ENCODE data around the gene SH3D19. TPM values are rescaled to one million over a fixed set of nuclear protein-coding genes. Genes with fewer than 3 reads are reported as not detected.
A peak's percentile ranks its signal among the peaks of the same experiment; 100 is the strongest.

The SH3D19 gene, protein sequence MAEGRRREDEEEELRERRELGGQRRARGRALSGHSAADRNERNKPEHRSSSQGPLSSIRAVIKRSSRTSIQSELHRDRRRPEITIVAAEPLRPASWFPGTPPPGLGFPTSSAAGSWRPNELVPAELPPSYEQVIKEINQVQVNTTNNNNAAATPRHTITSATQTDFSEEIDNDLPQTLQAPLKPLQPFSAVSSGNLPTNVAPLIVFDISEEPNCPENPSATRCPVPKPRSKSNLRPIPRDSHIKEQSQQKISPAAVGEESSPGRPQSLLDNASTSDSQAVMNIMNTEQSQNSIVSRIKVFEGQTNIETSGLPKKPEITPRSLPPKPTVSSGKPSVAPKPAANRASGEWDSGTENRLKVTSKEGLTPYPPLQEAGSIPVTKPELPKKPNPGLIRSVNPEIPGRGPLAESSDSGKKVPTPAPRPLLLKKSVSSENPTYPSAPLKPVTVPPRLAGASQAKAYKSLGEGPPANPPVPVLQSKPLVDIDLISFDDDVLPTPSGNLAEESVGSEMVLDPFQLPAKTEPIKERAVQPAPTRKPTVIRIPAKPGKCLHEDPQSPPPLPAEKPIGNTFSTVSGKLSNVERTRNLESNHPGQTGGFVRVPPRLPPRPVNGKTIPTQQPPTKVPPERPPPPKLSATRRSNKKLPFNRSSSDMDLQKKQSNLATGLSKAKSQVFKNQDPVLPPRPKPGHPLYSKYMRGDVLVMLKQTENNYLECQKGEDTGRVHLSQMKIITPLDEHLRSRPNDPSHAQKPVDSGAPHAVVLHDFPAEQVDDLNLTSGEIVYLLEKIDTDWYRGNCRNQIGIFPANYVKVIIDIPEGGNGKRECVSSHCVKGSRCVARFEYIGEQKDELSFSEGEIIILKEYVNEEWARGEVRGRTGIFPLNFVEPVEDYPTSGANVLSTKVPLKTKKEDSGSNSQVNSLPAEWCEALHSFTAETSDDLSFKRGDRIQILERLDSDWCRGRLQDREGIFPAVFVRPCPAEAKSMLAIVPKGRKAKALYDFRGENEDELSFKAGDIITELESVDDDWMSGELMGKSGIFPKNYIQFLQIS
- not detected for total RNA-seq

DNA sequence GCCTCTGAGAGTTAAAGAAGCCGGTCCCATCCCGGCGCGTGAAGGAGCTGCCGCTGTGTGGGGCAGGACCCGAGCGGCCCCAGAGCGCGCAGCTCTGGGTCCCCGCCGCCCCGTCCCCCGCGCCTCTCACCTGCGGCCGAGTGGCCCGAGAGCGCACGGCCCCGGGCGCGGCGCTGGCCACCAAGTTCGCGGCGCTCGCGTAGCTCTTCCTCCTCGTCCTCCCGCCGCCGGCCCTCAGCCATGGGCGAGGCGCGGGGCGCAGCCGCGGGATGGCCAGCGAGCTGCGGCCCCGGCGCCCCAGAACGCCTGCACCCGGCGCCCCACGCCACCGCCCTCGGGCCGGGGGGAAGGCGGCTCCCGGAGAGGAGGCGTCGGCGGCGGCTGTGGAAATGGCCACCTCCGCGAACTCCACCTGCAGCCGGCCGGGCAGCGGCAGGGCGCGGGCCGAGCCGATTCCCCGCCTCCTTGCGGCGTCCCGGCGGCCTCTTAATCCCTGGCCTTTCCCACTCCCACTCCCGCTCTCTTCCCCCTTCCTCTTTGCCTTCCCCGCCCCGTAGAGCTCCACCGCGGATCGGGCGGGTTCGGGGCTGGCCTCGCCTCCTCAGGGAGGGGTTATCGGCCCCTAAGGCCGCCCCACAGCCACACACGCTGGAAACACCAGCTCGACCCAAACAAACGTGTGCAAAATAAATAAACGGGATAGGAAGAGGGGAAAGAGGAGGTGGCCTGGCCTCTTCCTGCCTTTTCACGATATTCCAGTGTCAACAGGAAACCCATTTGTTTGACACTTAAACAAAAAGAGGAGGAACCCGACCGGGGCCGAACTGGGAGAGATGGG is at the start of gene SH3D19:
Gene SH3D19, minus strand, starts transcription at position 495 of the 838 bp plus-strand sequence. Its CDS starts 253 bp downstream, at position 242.
- H3K27me3 Mint-ChIP-seq, result peaks cover 56% of the 10 kb centered on the region
- no peak within 1 kb of the TSS for H3K27ac Mint-ChIP-seq
- POLR2A ChIA-PET, result no interaction called here
- ATAC-seq, result peak; percentile 53
- CTCF ChIA-PET, result interaction anchor here (0.8 to 1.1 kb wide), 2 partner anchors 8 to 20 kb away, joined by 3 to 4 read pairs; no protein-coding TSS in a partner anchor
- peak within 1 kb of the TSS; percentile 62 for H3K4me3 Mint-ChIP-seq
- H3K4me1 Mint-ChIP-seq, result peaks cover 8% of the 10 kb centered on the region
- no peaks in the 10 kb centered on the region for H3K36me3 Mint-ChIP-seq (ENCODE audit: low read depth)
- DNase-seq, result peak; percentile 7
- H3K9me3 Mint-ChIP-seq (ENCODE audit: low read depth), result no peaks in the 10 kb centered on the region
- intact Hi-C loops (cut with DNase I, micrococcal nuclease), result no loop called here

DNA sequence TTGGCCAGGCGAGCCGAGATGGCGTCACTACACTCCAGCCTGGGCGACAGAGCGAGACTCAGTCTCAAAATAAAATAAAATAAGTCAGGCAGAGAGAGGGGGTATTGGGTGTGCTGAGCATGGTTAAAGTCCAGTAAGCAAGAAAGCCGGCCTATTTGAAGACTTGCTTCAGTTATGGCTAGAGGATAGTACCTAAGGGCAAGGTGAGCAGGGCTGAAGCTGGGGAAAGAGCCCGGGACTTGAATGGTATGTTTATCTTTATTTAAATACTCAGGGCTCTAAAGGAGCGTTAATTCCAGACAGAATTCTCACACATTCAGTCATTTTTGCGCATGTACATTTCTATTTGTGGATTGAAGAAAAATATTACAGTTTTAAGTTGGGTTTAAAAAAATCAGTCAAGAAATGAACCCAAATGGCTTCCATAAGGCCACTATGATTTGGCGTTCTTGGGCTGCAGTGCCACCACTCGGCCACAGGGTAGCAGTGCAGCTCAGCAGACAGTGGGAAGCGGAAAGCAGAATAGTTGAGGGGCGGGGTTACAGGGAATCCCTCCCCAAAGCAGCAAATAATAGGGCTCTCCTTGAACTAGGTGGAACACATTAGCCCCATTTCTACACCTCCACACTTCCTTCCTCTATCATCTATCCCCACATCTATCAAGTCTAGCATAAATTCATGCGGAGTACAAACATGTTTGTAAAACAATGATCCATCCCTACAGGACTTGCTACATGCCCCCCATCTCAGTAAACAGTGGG is 37.2 kb upstream of the SH3D19 start:
- no peaks in the 10 kb centered on the region for H3K9me3 Mint-ChIP-seq (ENCODE audit: low read depth)
- POLR2A ChIA-PET, result no interaction called here
- intact Hi-C loops (cut with DNase I, micrococcal nuclease), result loop anchor here (1.0 to 10.0 kb wide), 7 partner anchors 86 to 1035 kb away; no protein-coding TSS in a partner anchor
- CTCF ChIA-PET, result interaction anchor here (0.9 to 1.3 kb wide), 6 partner anchors 26 to 978 kb away, joined by 3 to 8 read pairs (median 3); partner anchors contain the start of gene PRSS48
- peaks cover 2% of the 10 kb centered on the region for H3K4me1 Mint-ChIP-seq
- no peak overlapping the region for H3K4me3 Mint-ChIP-seq
- peaks cover 2% of the 10 kb centered on the region for H3K27me3 Mint-ChIP-seq
- H3K36me3 Mint-ChIP-seq (ENCODE audit: low read depth), result no peaks in the 10 kb centered on the region
- no peak overlapping the region for H3K27ac Mint-ChIP-seq
- DNase-seq, result peak; percentile 90
- peak; percentile 100 for ATAC-seq

DNA sequence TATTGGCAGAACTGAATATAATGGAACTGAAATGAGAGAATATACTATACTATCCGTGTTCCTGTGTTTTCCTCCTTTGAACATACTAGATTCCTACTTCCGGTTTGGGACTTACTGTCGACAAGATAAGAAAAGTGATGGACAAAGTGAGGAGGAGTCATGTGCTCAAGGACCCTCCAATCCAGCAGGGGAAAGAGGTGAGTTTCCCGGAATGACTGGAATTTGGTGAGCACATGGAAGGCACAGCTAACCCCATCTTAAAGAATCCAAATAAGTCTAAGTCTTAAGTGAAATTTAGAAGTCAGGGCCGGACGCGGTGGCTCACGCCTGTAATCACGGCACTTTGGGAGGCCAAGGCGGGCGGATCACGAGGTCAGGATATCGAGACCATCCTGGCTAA is 36.6 kb upstream of the SH3D19 start:
- Mint-ChIP-seq H3K27me3 (peaks cover 2% of the 10 kb centered on the region), H3K9me3 (ENCODE audit: low read depth) (no peaks in the 10 kb centered on the region), H3K27ac (no peak overlapping the region), H3K4me3 (no peak overlapping the region), H3K4me1 (peaks cover 2% of the 10 kb centered on the region), H3K36me3 (ENCODE audit: low read depth) (no peaks in the 10 kb centered on the region)
- DNase-seq (no peak), ATAC-seq (no peak)
- intact Hi-C loops (cut with DNase I, micrococcal nuclease), result loop anchor here (1.0 to 10.0 kb wide), 6 partner anchors 86 to 1035 kb away; no protein-coding TSS in a partner anchor
- ChIA-PET POLR2A (no interaction called here), CTCF (interaction anchor here (0.9 to 1.3 kb wide), 5 partner anchors 25 to 979 kb away, joined by 3 to 8 read pairs (median 3); partner anchors contain the start of gene PRSS48)

DNA sequence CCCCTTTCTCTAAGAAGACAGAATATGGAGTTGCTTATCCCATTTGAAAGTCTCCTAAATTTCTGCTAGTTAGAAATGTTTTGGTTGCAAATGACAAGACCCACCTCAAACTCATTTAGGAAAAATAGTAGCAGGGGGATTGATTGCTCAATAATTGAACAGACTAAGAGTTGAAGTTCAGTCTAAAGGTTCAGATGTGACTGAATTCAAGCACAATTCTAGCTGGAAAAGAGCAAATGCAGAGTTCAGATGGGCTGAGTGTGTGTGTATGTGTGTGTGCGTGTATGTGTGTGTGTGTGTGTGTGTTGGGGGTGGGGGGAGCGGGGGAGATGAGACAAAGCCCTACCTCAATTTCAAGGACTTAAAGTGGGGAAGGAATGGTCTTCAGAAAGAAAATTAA is 35.7 kb upstream of the SH3D19 start:
- ATAC-seq, result no peak
- no peak for DNase-seq
- no peaks in the 10 kb centered on the region for H3K9me3 Mint-ChIP-seq (ENCODE audit: low read depth)
- ChIA-PET POLR2A (no interaction called here), CTCF (interaction anchor here (0.7 to 1.0 kb wide), 3 partner anchors 244 to 1292 kb away, joined by 3 read pairs; no protein-coding TSS in a partner anchor)
- H3K4me3 Mint-ChIP-seq, result no peak overlapping the region
- no peaks in the 10 kb centered on the region for H3K36me3 Mint-ChIP-seq (ENCODE audit: low read depth)
- H3K27ac Mint-ChIP-seq, result no peak overlapping the region
- H3K27me3 Mint-ChIP-seq, result peaks cover 2% of the 10 kb centered on the region
- intact Hi-C loops (cut with DNase I, micrococcal nuclease), result loop anchor here (5.0 to 10.0 kb wide), 3 partner anchors 244 to 1036 kb away; no protein-coding TSS in a partner anchor
- H3K4me1 Mint-ChIP-seq, result peaks cover 2% of the 10 kb centered on the region

DNA sequence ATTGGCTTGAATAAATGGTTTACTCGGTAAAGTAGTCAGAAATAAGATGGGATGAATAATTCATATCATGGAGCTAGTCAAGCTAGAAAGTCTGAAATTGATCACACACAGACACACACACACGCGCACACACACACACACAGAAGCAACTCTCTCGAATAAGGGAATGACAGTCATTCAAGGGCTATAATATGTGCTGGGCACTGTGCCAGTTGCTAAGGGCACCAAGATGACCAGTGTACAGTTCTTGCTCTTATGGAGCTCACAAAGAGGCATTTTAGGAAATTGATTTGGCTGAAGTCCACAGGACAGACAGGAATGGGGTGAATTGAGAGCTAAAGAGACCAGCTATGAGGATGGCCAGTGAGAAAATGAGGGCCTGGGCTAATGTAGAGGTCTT is 34.2 kb upstream of the SH3D19 start:
- Mint-ChIP-seq H3K4me3 (no peak overlapping the region), H3K27me3 (peaks cover 6% of the 10 kb centered on the region), H3K9me3 (ENCODE audit: low read depth) (no peaks in the 10 kb centered on the region), H3K36me3 (ENCODE audit: low read depth) (no peaks in the 10 kb centered on the region), H3K4me1 (peaks cover 2% of the 10 kb centered on the region), H3K27ac (no peak overlapping the region)
- DNase-seq, result no peak
- CTCF ChIA-PET, result no interaction called here
- POLR2A ChIA-PET, result no interaction called here
- no peak for ATAC-seq
- intact Hi-C loops (cut with DNase I, micrococcal nuclease), result loop anchor here in 1 of 2 experiments (5.0 kb wide), 1 partner anchor 82 kb away; the partner anchor contains the start of gene PRSS48

DNA sequence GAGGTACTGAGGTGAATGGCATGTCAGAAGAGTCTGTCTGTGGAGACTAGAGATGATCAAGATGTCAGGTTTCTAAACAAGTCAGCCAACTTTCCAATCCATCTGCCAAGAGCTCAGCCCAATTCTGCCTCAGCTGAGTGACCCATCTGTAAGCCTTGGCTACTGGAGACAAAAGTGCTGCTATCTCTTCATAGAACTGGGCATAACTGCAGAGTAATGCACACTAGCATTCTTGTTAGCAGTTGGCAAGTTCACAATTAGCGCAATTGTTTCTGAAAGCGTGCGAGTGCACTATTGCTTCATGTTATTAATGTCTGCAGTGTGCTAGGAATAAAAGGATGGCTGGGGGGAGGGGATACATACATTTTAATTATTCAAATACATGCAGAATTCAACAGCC is 32.9 kb upstream of the SH3D19 start:
- ChIA-PET POLR2A (no interaction called here), CTCF (interaction anchor here (0.5 kb wide), 1 partner anchor 67 kb away, joined by 3 read pairs; no protein-coding TSS in a partner anchor)
- intact Hi-C loops (cut with DNase I, micrococcal nuclease), result loop anchor here in 1 of 2 experiments (5.0 kb wide), 1 partner anchor 81 kb away; the partner anchor contains the start of gene PRSS48
- no peaks in the 10 kb centered on the region for H3K36me3 Mint-ChIP-seq (ENCODE audit: low read depth)
- peaks cover 14% of the 10 kb centered on the region for H3K27me3 Mint-ChIP-seq
- ATAC-seq (no peak), DNase-seq (no peak)
- no peak overlapping the region for H3K4me3 Mint-ChIP-seq
- H3K9me3 Mint-ChIP-seq (ENCODE audit: low read depth), result no peaks in the 10 kb centered on the region
- H3K4me1 Mint-ChIP-seq, result peaks cover 2% of the 10 kb centered on the region
- no peak overlapping the region for H3K27ac Mint-ChIP-seq

DNA sequence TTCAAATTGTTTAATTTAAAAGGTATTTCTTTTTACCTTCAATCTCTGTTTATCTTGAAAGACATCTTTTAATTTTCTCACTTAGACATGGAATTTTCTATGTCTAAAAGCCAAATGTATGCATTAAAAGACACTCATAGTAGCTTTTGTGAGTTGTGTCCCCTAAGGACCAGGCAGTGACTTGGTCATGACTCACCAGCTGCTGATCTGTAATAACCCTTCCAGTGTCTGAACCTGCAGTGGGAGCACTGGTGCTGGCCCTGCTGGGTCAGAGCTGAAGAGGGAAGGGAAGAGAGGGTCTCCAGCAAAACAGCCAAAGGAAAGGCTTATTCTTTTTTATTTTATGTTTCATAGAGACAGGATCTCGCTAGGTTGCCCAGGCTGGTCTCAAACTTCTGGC is 31.1 kb upstream of the SH3D19 start:
- intact Hi-C loops (cut with DNase I, micrococcal nuclease), result loop anchor here in 1 of 2 experiments (5.0 kb wide), 1 partner anchor 79 kb away; the partner anchor contains the start of gene PRSS48
- H3K4me3 Mint-ChIP-seq, result no peak overlapping the region
- DNase-seq (no peak), ATAC-seq (no peak)
- no peaks in the 10 kb centered on the region for H3K9me3 Mint-ChIP-seq (ENCODE audit: low read depth)
- H3K36me3 Mint-ChIP-seq (ENCODE audit: low read depth), result no peaks in the 10 kb centered on the region
- H3K27me3 Mint-ChIP-seq, result peaks cover 14% of the 10 kb centered on the region
- no peaks in the 10 kb centered on the region for H3K4me1 Mint-ChIP-seq
- ChIA-PET CTCF (no interaction called here), POLR2A (no interaction called here)
- no peak overlapping the region for H3K27ac Mint-ChIP-seq

DNA sequence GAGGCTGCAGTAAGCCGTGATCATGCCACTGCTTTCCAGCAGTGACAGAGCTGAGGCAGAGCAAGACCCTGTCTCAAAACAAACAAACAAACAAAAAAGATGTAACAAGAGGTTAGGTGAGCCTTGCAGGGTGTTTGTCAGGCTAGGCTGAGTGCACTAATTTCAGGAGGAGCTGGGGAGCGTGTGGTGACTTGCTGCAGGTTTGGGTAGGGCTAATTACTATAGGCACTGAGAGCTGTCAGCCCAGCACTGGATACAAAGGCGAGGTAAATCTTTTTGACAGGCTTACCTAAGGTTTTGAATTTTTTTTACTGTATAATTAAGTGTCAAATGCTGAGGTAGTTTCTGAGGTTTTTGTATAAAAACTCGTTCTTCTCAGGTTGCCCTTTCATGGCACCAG is 29.8 kb upstream of the SH3D19 start:
- CTCF ChIA-PET, result interaction anchor here (1.1 kb wide), 1 partner anchor 168 kb away, joined by 3 read pairs; no protein-coding TSS in a partner anchor

DNA sequence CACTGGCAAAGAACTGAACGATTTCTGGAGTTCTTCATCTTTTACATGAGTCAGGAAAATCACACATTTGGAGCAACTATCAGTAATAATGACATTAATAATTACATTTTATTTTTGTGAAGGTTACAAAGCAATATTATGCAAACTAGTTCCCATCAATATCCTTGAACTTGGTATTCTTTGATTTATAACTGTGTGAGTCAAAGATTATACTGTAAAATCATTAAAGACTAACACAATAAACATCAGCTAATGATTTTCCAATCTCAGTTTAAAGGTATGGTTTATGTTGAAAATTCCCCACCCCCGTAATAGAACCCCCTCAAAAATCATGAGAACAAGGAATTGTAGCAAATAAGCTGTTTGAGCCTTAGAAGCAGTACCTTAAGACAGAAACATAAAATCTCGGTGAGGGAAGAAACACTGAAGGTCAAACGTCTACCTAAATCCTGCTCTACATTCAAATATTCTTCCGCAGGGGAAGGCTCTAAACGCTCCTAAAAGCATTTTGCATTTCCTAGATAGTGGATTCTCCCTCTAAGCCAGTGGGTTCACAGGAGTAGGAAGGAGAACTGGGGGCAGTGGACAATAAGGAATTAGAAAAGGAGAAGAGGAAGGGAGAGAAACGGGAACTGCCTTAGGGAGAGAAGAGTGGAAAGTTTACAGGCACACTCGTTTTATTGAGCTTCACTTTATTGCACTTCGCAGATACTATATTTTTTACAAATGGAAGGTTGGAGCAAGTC is 22.3 kb upstream of the SH3D19 start:
- DNase-seq, result no peak
- H3K36me3 Mint-ChIP-seq (ENCODE audit: low read depth), result no peaks in the 10 kb centered on the region
- H3K27ac Mint-ChIP-seq, result no peak overlapping the region
- ATAC-seq, result no peak
- H3K4me3 Mint-ChIP-seq, result no peak overlapping the region
- H3K27me3 Mint-ChIP-seq, result peaks cover 7% of the 10 kb centered on the region
- intact Hi-C loops (cut with DNase I, micrococcal nuclease), result no loop called here
- ChIA-PET CTCF (no interaction called here), POLR2A (interaction anchor here (0.6 kb wide), 1 partner anchor 768 kb away, joined by 3 read pairs; no protein-coding TSS in a partner anchor)
- H3K4me1 Mint-ChIP-seq, result no peaks in the 10 kb centered on the region
- H3K9me3 Mint-ChIP-seq (ENCODE audit: low read depth), result peaks cover 3% of the 10 kb centered on the region

More for the DNA sequence above, 29.8 kb upstream of the SH3D19 start:
- Mint-ChIP-seq H3K27ac (no peak overlapping the region), H3K36me3 (ENCODE audit: low read depth) (no peaks in the 10 kb centered on the region), H3K9me3 (ENCODE audit: low read depth) (no peaks in the 10 kb centered on the region), H3K27me3 (peaks cover 12% of the 10 kb centered on the region), H3K4me1 (no peaks in the 10 kb centered on the region), H3K4me3 (no peak overlapping the region)
- DNase-seq, result no peak
- no peak for ATAC-seq
- POLR2A ChIA-PET, result no interaction called here
- intact Hi-C loops (cut with DNase I, micrococcal nuclease), result loop anchor here in 1 of 2 experiments (5.0 kb wide), 1 partner anchor 78 kb away; the partner anchor contains the start of gene PRSS48

All from activated CD4-positive, alpha-beta T cell treated with anti-CD3 and anti-CD28 coated beads for 36 hours (primary cell).